Measurements from ENCODE around the gene LDLR.
A peak's percentile ranks its signal among the peaks of the same experiment; 100 is the strongest.

Gene LDLR

DNA sequence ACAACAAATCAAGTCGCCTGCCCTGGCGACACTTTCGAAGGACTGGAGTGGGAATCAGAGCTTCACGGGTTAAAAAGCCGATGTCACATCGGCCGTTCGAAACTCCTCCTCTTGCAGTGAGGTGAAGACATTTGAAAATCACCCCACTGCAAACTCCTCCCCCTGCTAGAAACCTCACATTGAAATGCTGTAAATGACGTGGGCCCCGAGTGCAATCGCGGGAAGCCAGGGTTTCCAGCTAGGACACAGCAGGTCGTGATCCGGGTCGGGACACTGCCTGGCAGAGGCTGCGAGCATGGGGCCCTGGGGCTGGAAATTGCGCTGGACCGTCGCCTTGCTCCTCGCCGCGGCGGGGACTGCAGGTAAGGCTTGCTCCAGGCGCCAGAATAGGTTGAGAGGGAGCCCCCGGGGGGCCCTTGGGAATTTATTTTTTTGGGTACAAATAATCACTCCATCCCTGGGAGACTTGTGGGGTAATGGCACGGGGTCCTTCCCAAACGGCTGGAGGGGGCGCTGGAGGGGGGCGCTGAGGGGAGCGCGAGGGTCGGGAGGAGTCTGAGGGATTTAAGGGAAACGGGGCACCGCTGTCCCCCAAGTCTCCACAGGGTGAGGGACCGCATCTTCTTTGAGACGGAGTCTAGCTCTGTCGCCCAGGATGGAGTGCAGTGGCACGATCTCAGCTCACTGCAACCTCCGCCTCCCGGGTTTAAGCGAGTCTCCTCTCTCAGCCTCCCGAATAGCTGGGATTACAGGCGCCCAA lies at the start of gene LDLR:
Gene LDLR, plus strand, starts transcription at position 210 of the 760 bp plus-strand sequence. Its CDS starts 86 bp downstream, at position 296.
- peak in 2 of 4 experiments; percentile 55 to 75 for DNase-seq (ENCODE audit: low read depth in 4 of 4, low spot score in 1 of 4)

DNA sequence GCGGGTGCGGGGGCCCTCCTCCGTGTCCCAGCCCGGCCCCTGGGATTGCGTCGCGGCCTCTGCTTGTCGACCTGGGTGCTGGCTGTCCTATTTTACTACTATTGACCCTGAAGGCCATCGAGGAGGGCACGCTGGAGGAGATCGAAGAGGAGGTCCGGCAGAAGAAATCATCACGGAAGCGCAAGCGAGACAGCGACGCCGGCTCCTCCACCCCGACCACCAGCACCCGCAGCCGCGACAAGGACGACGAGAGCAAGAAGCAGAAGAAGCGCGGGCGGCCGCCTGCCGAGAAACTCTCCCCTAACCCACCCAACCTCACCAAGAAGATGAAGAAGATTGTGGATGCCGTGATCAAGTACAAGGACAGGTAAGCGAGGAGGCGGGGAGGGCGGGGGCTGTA lies 48.1 kb upstream of the LDLR start:
- no peak for DNase-seq (ENCODE audit: low read depth in 4 of 4, low spot score in 1 of 4)

DNA sequence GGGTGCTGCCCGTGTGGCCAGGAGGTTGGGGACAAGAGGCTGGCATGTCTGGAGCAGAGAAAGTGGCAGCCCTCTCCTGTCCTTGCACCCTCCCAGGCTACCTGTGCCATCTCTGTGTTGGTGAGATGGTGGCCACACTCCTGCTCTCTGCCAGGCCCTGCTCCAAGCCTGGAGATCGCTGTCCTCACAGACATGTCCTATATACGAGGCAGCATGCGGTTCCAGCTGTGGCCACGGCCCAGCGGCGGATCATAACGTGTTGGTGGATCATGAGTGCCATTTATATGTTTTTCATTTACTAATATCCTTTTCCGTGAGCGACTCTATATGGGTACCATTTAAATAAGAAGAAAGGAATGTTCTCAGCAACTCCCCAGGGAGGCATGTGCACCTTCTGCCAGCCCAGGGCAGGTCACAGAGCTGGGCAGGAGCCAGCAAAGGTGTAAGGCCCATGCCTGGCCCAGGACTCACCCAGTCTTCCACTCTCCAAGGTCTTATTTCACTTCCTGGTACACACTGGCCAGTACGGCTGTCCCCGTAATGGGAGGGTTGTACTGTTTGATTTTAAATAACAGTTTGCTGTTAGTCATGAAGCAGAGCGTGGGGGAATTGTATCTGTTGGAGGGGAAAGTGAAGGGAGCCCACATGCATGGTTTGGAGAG lies 47.2 kb upstream of the LDLR start:
- no peak for DNase-seq (ENCODE audit: low read depth in 4 of 4, low spot score in 1 of 4)

DNA sequence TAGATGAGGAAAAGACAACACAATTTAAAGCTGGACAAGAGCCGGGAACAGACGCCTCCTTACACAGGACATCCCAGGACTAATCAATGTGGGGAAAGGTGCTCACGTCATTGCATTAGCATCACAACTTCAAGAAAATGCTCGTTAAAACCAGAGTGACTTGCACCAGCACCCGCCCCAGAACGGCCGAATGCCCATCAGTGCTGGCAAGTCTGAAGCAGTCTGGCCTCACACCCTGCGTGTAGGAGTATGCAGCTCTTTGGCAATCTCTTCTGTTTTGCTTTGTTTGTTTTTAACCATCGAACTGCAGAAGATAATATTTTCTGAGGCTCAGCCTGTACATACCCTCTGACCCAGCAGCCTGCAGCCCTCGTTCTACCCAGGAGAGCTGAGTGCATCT lies 44.8 kb upstream of the LDLR start:
- no peak for DNase-seq (ENCODE audit: low read depth in 4 of 4, low spot score in 1 of 4)

DNA sequence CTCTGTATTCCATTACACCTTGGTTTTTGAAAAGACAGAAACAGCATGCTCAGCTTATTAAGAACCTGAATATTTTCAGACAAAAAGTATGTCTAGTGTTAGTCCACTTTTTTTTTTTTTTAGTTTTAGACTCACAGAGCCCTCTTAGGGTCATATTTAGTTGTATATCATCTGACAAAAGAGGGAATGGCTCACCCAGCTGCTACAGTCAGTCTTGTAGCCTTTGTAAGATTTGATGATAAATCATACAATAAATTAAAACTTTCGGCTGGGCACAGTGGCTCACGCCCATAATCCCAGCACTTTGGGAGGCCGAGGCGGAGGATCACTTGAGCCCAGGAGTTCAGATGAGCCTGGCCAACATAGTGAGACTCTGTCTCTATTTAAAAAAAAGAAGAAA lies 43.7 kb upstream of the LDLR start:
- DNase-seq (ENCODE audit: low read depth in 4 of 4, low spot score in 1 of 4), result no peak

DNA sequence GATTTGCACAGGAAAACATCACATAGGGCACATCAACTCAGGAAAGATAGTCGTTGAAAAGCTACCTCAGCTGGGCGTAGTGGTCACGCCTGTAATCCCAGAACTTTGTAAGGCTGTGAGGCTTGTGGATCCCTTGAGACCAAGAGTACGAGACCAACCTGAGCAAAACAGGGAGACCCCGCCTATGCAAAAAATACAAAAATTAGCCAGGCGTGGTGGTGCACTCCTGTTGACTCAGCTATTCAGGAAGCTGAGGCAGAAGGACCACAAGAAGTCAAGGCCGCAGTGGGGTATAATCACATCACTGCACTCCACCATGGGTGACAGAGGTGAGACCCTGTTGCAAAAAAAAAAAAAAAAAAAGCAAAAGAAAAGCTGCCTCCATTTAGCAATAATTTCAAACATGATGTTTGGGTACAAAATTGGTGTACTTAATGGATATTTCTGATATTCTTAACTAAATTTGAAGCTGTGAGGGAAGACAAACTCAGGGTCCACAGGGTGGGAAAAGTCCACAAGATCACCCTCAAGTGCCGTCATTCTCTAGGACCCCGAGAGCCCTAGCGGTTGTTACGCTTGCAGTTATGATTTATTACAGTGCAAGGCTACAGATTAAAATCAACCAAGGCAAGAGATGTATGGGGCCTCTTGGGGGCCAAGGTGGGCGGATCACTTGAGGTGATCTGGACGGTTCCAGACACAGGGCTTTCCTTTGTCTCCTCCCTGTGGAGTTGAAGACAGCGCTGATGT lies 42.5 kb upstream of the LDLR start:
- no peak for DNase-seq (ENCODE audit: low read depth in 4 of 4, low spot score in 1 of 4)

DNA sequence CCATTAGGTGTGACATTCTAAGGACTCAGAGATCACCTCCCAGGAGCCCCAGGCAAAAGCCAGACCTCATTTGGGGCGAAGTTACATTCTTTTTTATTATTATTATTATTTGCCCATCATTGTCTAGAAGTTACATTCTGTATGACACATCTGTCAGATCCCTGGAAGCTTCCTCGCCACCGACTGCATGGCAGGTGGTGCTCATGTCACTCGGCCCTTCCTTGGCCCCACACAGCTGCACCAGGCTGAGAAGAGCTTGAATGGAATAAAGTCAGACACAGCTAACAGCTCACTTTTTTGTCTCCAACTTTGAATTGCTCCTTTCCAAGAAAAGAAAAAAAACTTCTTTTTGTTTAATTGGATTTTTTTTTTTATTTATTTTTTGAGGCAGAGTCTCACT lies 41.4 kb upstream of the LDLR start:
- no peak for DNase-seq (ENCODE audit: low read depth in 4 of 4, low spot score in 1 of 4)

DNA sequence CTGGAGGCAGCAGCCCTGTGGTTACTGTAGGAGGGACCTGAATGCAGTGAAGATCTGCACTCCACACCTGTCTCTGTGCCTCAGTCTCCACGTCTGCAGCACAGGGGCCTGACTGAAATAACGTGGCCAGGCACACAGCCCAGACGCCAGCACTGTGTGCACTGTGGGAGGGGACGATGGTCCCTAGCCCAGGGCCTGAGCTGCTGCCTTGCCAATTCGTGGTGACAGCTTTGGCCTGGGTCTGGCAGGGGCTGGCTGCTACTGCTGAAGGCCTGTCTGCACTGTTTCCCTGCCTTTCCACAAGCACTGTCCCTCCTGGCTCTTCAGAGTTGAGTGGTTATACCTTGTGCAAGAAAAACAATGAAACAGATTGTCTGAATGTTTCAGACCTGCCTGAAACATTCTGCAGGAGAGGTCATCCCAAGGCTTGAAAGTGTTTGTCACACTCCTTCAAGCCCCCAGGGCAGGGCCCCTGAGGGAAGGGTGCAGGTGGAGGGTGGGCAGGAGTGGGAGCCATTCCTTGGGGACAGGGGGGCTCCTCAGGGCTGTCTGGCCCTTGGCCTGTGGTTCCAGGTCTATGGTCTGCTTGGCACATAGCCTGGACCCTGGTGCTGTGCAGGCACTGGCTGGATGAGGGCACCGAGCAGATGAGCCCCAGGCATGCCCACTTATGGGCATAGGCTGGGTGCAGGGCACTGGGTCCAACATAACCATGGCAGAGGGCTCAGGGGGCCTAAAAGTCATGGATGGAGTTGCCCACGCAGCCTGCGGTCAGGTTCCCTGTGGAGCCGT lies 38.7 kb upstream of the LDLR start:
- DNase-seq (ENCODE audit: low read depth in 4 of 4, low spot score in 1 of 4), result no peak

DNA sequence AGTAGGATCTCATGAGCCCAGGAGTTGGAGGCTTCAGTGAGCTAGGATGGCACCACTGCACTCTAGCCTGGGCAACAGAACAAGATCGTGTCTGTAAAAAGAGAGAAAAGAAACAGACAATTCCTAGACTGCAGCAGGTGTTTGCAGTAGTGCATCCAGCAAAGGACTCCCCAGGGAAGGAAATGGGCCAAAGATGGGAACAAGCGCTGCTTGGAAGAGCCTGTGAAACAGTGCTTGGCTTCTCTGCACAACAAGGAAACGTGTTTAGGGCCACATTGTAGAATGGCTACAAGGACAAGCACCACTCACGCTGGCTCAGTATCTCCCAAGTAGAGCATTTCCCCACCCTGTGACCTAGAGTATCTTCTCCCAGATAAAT lies 35.5 kb upstream of the LDLR start:
- no peak for DNase-seq (ENCODE audit: low read depth in 4 of 4, low spot score in 1 of 4)

DNA sequence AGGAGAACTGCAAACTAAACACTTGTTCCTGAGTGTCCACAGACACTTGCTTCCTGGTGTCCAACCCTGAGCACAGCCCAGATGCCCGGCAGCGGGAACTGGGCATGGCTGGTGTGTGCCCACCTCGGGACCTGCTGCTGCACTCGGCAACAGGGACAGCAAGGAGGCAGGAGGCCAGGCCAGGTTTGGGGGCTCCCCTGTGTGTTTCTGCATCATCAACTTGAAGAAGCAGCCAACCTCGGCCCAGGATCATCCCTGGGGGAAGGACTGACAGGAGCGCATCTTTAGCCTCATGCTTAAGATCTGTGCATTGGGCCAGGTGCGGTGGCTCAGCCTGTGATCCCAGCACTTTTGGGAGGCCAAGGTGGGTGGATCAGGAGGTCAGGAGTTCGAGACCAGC lies 35.1 kb upstream of the LDLR start:
- no peak for DNase-seq (ENCODE audit: low read depth in 4 of 4, low spot score in 1 of 4)

DNA sequence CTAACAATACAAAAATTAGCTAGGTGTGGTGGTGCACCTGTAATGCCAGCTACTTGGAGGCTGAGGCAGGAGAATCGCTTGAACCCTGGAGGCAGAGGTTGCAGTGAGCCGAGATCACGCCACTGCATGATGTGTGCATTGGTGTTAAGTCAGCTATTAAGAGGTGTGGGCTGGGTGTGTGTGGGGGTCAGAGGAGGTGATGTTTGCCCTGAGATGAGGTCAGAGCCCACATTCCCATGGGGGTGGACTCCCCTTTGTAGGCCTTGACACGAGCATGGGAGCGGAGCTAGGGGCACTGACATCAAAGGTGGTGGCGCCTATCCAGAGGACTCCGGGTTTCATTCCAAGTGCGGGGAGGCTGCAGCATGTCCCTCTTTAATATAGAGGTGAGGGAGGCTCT lies 34.6 kb upstream of the LDLR start:
- no peak for DNase-seq (ENCODE audit: low read depth in 4 of 4, low spot score in 1 of 4)

DNA sequence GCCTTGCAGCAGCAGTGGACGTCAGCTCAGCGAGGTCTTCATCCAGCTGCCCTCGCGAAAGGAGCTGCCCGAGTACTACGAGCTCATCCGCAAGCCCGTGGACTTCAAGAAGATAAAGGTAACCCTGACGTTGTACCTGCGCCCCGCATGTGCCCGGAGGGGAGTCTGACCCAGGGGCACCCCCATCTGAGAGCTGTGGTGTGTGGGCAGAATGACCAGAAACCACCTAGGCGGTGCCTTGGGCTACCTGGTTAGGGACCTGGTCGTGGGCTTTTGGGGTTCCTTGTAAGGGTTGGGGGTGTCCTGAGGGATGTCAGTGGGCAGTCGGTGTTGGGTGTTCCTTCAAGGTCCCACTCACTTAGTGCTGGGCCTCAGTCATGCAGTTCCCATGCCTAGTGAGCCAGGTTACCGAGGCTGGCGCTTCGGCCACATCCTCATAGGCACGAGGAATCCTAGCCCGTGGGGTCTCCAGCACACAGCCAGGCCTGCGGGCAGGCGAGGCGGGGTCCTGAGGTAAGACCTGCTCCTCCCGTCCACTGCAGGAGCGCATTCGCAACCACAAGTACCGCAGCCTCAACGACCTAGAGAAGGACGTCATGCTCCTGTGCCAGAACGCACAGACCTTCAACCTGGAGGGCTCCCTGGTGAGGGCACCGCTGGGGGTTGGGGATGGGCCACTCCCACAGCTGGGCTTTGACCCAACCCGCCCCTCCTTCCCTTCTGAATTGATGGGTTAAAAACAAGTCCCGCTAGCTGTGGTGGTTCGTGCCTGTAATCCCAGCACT lies 30.8 kb upstream of the LDLR start:
- no peak for DNase-seq (ENCODE audit: low read depth in 4 of 4, low spot score in 1 of 4)

DNA sequence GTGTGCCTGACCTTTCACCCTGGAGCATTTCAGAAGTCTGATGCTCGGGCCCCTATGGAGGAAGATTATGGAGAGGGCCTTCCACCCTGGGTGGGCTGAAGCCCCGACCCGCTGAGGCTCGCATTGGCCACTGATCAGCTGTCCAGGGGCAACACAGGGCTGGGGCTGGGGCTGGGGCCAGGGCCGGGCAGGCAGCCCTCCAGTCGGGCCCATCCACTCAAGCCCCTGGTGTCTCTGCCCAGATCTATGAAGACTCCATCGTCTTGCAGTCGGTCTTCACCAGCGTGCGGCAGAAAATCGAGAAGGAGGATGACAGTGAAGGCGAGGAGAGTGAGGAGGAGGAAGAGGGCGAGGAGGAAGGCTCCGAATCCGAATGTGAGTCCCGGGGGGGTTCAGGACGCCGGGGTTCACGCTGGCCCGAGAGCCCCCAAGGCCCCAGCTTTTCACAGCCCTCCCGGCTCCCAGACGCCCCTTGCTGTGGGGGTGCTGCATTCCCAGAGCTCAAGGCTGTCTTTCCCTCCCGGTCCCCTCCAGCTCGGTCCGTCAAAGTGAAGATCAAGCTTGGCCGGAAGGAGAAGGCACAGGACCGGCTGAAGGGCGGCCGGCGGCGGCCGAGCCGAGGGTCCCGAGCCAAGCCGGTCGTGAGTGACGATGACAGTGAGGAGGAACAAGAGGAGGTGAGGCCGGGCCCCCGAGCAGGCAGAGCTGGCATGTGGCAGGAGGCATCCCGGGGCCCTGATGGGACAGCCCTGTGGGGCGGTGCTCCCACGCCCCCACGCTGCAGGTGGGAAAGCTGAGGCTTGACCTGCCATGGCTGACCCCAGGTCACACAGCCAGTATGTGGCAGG lies 29.5 kb upstream of the LDLR start:
- no peak for DNase-seq (ENCODE audit: low read depth in 4 of 4, low spot score in 1 of 4)

DNA sequence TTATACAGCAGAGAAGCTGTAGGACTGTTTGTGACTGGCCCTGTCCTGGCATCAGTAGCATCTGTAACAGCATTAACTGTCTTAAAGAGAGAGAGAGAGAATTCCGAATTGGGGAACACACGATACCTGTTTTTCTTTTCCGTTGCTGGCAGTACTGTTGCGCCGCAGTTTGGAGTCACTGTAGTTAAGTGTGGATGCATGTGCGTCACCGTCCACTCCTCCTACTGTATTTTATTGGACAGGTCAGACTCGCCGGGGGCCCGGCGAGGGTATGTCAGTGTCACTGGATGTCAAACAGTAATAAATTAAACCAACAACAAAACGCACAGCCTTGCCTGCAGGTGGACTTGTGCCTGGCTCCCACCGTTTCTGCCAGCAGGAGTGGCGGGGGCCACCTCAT lies 27.3 kb upstream of the LDLR start:
- DNase-seq (ENCODE audit: low read depth in 4 of 4, low spot score in 1 of 4), result no peak

DNA sequence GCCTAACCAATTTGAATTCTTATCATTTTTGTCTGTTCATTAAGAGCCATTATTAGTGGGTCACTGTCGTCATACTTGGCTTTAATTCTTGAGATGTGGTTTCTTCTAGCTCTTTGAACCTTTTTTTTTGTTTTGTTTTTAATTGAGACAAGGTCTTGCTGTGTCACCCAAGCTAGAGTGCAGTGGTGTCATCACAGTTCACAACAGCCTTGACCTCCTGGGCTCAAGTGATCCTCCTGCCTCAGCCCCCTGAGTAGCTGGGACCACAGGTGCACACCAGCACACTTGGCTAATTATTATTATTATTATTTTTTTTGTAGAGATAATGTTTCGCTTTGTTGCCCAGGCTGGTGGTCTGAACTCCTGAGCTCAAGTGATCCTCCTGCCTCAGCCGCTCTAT lies 25.8 kb upstream of the LDLR start:
- no peak for DNase-seq (ENCODE audit: low read depth in 4 of 4, low spot score in 1 of 4)

DNA sequence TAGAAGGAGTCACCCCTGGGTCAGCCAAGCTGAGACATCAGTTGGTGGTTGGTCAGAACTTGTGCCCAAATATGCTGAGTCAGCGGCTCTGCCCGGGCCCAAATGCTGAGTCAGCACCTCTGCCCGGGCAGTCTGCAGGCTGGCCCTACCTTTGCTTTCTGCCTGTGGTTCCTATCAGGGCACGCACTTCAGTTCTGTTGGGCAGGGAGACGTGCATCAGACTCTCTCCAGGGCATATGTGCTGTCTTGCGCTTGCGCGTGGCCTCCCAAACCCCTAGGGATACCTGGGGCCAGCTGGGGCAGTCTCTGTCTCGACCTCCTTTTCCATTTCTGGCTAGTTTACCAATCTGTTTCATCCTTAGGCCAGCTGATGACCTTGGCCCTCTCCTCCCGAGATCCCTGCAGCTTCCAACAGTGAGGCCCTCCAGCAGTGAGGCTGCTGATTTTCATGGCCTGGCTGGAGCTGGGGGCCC lies 24.4 kb upstream of the LDLR start:
- no peak for DNase-seq (ENCODE audit: low read depth in 4 of 4, low spot score in 1 of 4)

DNA sequence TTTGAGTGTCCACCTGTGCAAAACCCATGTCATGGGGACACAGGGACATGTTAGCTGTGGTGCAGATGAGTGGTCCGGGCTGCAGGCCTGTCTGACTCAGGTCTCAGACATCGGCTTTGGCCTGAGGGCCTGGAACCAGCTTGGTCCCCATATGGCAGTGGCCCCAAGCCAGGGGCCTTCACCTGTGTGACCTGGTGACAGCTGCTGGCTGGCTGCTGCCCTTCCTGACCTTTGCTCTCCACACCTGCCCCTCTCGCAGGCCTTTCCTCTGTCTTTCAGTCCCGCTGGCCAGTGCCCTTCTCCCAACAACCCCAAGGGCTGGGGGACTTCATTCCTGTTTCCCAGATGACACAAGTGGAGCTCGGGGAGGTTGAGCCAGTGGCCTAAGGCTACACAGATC lies 22.9 kb upstream of the LDLR start:
- no peak for DNase-seq (ENCODE audit: low read depth in 4 of 4, low spot score in 1 of 4)

DNA sequence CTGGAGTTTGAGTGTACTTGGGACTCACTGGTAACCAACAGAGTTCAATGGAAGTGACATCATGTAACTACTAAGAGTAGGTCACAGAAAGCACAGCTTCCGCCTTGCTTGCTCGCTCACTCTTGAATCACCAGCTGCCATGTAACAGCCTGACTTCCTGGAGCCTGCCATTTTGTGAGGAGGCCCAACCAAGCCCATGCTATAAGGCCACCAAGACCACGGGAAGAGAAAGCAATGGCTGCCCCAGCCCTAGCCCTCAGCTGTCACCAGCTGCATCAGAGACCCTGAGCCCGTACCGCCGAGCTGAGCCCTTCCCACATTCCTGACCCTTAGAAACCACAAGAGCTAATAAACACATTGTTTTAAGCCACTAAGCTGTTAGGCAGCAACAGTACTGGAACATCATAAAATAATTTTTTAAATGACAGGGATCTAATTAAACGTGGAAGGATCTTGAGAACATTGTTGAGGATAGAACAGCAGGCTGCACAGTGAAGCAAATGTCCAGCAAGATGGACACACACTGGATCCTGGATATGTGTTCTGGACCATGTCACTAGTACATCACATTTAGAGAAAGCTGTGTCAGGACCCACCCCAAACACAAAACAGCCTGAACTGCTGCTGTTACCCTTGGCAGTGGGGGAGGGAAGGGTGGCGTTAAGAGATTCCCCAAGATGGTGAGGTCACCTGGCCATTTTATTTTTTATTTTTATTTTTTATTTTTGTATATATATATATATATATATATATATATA lies 21.7 kb upstream of the LDLR start:
- DNase-seq (ENCODE audit: low read depth in 4 of 4, low spot score in 1 of 4), result no peak

DNA sequence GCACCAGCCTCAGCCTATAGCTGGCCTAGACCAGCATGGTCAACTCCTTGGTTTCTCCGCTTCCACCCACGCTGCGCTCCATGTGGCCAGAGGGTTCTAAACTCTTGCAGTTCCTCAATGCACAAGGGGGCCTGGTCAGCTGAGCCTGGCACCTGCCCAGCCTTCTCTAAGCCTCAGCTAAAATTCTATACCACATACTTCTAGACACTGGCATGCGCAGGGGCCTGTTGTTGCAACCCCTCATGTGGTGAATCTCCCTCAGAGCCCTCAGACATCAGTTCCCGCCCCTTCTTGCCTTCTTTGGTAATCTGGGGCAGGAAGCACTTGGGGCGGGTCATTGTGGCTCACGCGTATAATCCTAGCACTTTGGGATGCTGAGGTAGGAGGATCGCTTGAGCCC lies 19.7 kb upstream of the LDLR start:
- no peak for DNase-seq (ENCODE audit: low read depth in 4 of 4, low spot score in 1 of 4)

All from stimulated activated CD4-positive, alpha-beta T cell treated with anti-CD3 and anti-CD28 coated beads, Interleukin-1b, Interleukin-23, amount 100 ng/mL, for 24 hours (primary cell).